Keratinocyte (primary cell): ENCODE data around the gene SPPL3. TPM values are rescaled to one million over a fixed set of nuclear protein-coding genes. Genes with fewer than 3 reads are reported as not detected.

Experiments used
- DNase-seq: peaks from one replicate; pipeline ENCODE4 v3.0.0-alpha.2; 2011; ENCODE audit warnings: low read depth, missing footprints, low spot score
- FAIRE-seq: peaks from 2 replicates; lab custom pipeline; 2011; peaks lifted over from hg19 to GRCh38; lab: Jason Lieb, UNC
- H2AFZ ChIP-seq: 2 replicates; pipeline ENCODE4 v1.6.0; 2012; ENCODE audit warnings: low read length, control low read depth, inconsistent platforms; ENCODE audit not compliant: control insufficient read depth
- H3K27ac ChIP-seq: 2 replicates; pipeline ENCODE4 v1.5.1; 2011; ENCODE audit warnings: low read length; ENCODE audit not compliant: control insufficient read depth, insufficient read depth
- H3K27me3 ChIP-seq: 3 replicates; pipeline ENCODE4 v1.6.0; 2011; ENCODE audit warnings: low read length; ENCODE audit not compliant: control insufficient read depth, insufficient read depth; ENCODE audit errors: extremely low read depth
- H3K36me3 ChIP-seq, 2 experiments: 2 replicates in 1 of 2; 3 replicates in 1 of 2; pipeline ENCODE4 v1.5.1; 2011; ENCODE audit warnings: low read length in 2 of 2, mild to moderate bottlenecking in 1 of 2; ENCODE audit not compliant: control insufficient read depth in 2 of 2, insufficient read depth in 2 of 2; ENCODE audit errors: extremely low read depth in 1 of 2
- H3K4me1 ChIP-seq: 3 replicates; pipeline ENCODE4 v1.5.1; 2011; ENCODE audit warnings: low read length; ENCODE audit not compliant: control insufficient read depth, insufficient read depth; ENCODE audit errors: extremely low read depth
- H3K4me2 ChIP-seq: 3 replicates; pipeline ENCODE4 v1.6.0; 2011; ENCODE audit warnings: low read depth, low read length; ENCODE audit not compliant: control insufficient read depth, insufficient read depth; ENCODE audit errors: extremely low read depth
- H3K4me3 ChIP-seq, 3 experiments: fragments of 200-600 bp in 1 of 3; sonication (generic) in 1 of 3; 2 replicates in 2 of 3; 3 replicates in 1 of 3; pipeline ENCODE4 v1.5.1; 2011 to 2016; ENCODE audit warnings: low read length in 3 of 3, mild to moderate bottlenecking in 3 of 3, control low read depth in 2 of 3, inconsistent platforms in 1 of 3, low read depth in 1 of 3, mixed read lengths in 1 of 3, mixed run types in 1 of 3, moderate library complexity in 1 of 3; ENCODE audit not compliant: control insufficient read depth in 2 of 3, insufficient read depth in 2 of 3; ENCODE audit errors: extremely low read depth in 1 of 3
- H3K79me2 ChIP-seq: 2 replicates; pipeline ENCODE4 v1.6.0; 2012; ENCODE audit warnings: low read length; ENCODE audit not compliant: control insufficient read depth, insufficient read depth
- H3K9ac ChIP-seq: 3 replicates; pipeline ENCODE4 v1.6.0; 2011; ENCODE audit warnings: low read length; ENCODE audit not compliant: control insufficient read depth, insufficient read depth; ENCODE audit errors: extremely low read depth
- H3K9me1 ChIP-seq: 3 replicates; pipeline ENCODE4 v1.6.0; 2011; ENCODE audit warnings: low read length; ENCODE audit not compliant: control insufficient read depth, insufficient read depth; ENCODE audit errors: extremely low read depth
- H3K9me3 ChIP-seq: 2 replicates; pipeline ENCODE4 v1.5.1; 2012; ENCODE audit warnings: low read depth, low read length; ENCODE audit not compliant: control insufficient read depth
- H4K20me1 ChIP-seq: 3 replicates; pipeline ENCODE4 v1.6.0; 2011; ENCODE audit warnings: low read length; ENCODE audit not compliant: control insufficient read depth, insufficient read depth; ENCODE audit errors: extremely low read depth
- CTCF ChIP-seq, 3 experiments: IDR thresholded peaks in 1 of 3; conservative IDR thresholded peaks in 1 of 3; optimal IDR thresholded peaks in 1 of 3; 2 replicates in 2 of 3; 3 replicates in 1 of 3; pipeline versions ENCODE3 to v1.5.1; 2011; ENCODE audit warnings: low read length in 3 of 3, mild to moderate bottlenecking in 3 of 3, moderate library complexity in 2 of 3, control low read depth in 1 of 3, inconsistent platforms in 1 of 3; ENCODE audit not compliant: insufficient read depth in 2 of 3; ENCODE audit errors: extremely low read depth in 1 of 3
- EZH2 ChIP-seq: IDR thresholded peaks from one replicate; pipeline ENCODE4 v1.6.1; 2012; ENCODE audit warnings: inconsistent platforms, mild to moderate bottlenecking, low read length, moderate library complexity
- dilution Hi-C: fragments of 300-500 bp; cut with MboI; formaldehyde crosslinking; loops from one replicate; pipeline ENCODE4 v1.7.0; 2020; ENCODE audit warnings: low sequenced_read_pairs; ENCODE audit not compliant: extremely low pct_ligation_motif_present
- polyA plus RNA-seq, 5 experiments: library from polyadenylated mRNA; depleted of rRNA in 3 of 5; stranded (reverse) in 3 of 5; stranded (forward) in 1 of 5; unstranded in 1 of 5; fragments of >200 nt; gene quantifications; 1 replicate in 1 of 5; 2 replicates in 3 of 5; 3 replicates in 1 of 5; pipeline versions ENCODE4 v1.2.1 to v1.2.3, GENCODE V29; 2011 to 2012; ENCODE audit warnings: missing spikeins in 2 of 5, low read depth in 1 of 5, low replicate concordance in 1 of 5

Gene SPPL3
- polyA plus RNA-seq, 1 donor (not counting 4 experiments of a cell fraction or from before 2014, with no cell fraction given), result 28.3 TPM

DNA sequence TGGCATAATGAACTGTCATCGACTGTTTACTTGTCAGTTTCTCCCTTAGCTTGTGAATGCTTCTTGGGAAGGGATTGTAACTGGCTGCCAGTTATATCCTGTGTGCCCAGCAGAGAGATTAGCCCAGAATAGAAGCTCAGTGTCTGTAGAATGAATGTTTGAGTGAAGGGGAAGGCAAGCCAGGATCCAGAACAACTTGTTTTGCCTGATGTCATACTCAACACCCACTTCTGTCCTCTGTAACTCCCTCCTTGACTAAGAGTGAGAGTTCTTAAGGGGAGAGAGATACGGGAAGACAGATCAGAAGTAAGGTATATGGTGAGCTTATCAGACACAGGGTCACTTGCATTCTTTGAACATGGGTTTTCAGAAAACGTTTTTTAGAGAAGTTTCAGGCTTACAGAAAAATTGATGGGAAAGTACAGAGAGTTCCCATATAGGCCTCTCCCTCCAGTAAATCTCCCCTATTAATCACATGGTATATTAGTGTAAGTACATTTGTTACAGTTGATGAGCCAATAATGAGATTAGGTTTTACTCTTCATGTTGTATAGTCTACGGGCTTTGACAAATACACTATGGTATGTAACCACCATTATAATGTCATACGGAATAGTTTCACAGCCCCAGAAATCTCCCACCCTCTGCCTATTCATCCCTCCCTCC lies 5.6 kb upstream of the SPPL3 start:
- H3K9ac ChIP-seq, result no peak overlapping the region
- no peaks in the 10 kb centered on the region for H4K20me1 ChIP-seq
- H2AFZ ChIP-seq, result no peak overlapping the region
- no peaks in the 10 kb centered on the region for H3K27me3 ChIP-seq
- dilution Hi-C loops, result no loop called here
- DNase-seq (no peak), FAIRE-seq (no peak)
- H3K27ac ChIP-seq, result no peak overlapping the region
- H3K4me2 ChIP-seq, result no peak overlapping the region
- H3K36me3 ChIP-seq, result no peaks in the 10 kb centered on the region
- no peaks in the 10 kb centered on the region for H3K9me3 ChIP-seq
- H3K4me3 ChIP-seq, result no peak overlapping the region
- no peak for TF ChIP-seq CTCF (optimal IDR thresholded peaks at IDR 0.05 in 1 of 3, IDR thresholded peaks at IDR 0.05 in 1 of 3, conservative IDR thresholded peaks at IDR 0.05 in 1 of 3; ENCODE audit: extremely low read depth in 1 of 3, insufficient read depth in 2 of 3, low read length in 3 of 3)
- TF ChIP-seq EZH2, result no peak
- H3K79me2 ChIP-seq, result no peaks in the 10 kb centered on the region
- H3K9me1 ChIP-seq, result no peaks in the 10 kb centered on the region
- peaks cover 34% of the 10 kb centered on the region for H3K4me1 ChIP-seq

- no peak overlapping the region for H3K4me3 ChIP-seq
- DNase-seq (no peak), FAIRE-seq (peak; percentile 72)
- TF ChIP-seq EZH2, result no peak
- TF ChIP-seq CTCF (optimal IDR thresholded peaks at IDR 0.05 in 1 of 3, IDR thresholded peaks at IDR 0.05 in 1 of 3, conservative IDR thresholded peaks at IDR 0.05 in 1 of 3; ENCODE audit: extremely low read depth in 1 of 3, insufficient read depth in 2 of 3, low read length in 3 of 3), result no peak
- peak overlapping the region; percentile 11 for H3K4me2 ChIP-seq
- no peaks in the 10 kb centered on the region for H3K9me3 ChIP-seq
- dilution Hi-C loops, result no loop called here
- H3K79me2 ChIP-seq, result peaks cover 26% of the 10 kb centered on the region
- no peaks in the 10 kb centered on the region for H3K27me3 ChIP-seq
- no peaks in the 10 kb centered on the region for H4K20me1 ChIP-seq
- H3K4me1 ChIP-seq, result peaks cover 39% of the 10 kb centered on the region
- peak overlapping the region; percentile 4 for H3K9ac ChIP-seq
- peak overlapping the region; percentile 16 for H3K27ac ChIP-seq
- no peaks in the 10 kb centered on the region for H3K36me3 ChIP-seq
- no peaks in the 10 kb centered on the region for H3K9me1 ChIP-seq
- peak overlapping the region; percentile 88 for H2AFZ ChIP-seq
These were observed 1.8 kb upstream of the SPPL3 start for GRCh38 chr12:120905856-120906384.
